HFFc6 (cell line): ENCODE data around the gene RHOB. TPM values are rescaled to one million over a fixed set of nuclear protein-coding genes. Genes with fewer than 3 reads are reported as not detected.

ENCODE experiments used
- DNase-seq: peaks from one replicate; pipeline ENCODE4 v3.0.0-alpha.2; 2018
- H3K27ac Mint-ChIP-seq: 2 replicates; pipeline ENCODE4 v1.8.0; 2020; ENCODE audit warnings: mild to moderate bottlenecking, mixed read lengths
- H3K27me3 Mint-ChIP-seq: 2 replicates; pipeline ENCODE4 v1.8.0; 2021; ENCODE audit warnings: mild to moderate bottlenecking, moderate library complexity, mixed read lengths; ENCODE audit not compliant: insufficient read depth
- H3K36me3 Mint-ChIP-seq: 2 replicates; pipeline ENCODE4 v1.8.0; 2021; ENCODE audit warnings: low read depth, mixed read lengths
- H3K4me1 Mint-ChIP-seq: 2 replicates; pipeline ENCODE4 v1.8.0; 2020; ENCODE audit warnings: low read depth, mixed read lengths
- H3K4me3 Mint-ChIP-seq: 2 replicates; pipeline ENCODE4 v1.8.0; 2020; ENCODE audit warnings: mild to moderate bottlenecking, moderate library complexity, mixed read lengths
- H3K9me3 Mint-ChIP-seq: 2 replicates; pipeline ENCODE4 v1.8.0; 2020; ENCODE audit warnings: mild to moderate bottlenecking, mixed read lengths
- CTCF ChIP-seq: fragments of 200-600 bp; sonication (generic); IDR thresholded peaks from 2 replicates; pipeline ENCODE4 v1.5.0; 2021; ENCODE audit warnings: antibody characterized with exemption, mild to moderate bottlenecking
- total RNA-seq, 6 experiments: library from RNA; stranded (reverse); fragmentation: NEBNext Ultra II Directional; extraction: Animal tissue kit (Norgen Biotek cat#: 25700); gene quantifications; 2 replicates in 1 of 6; 3 replicates in 5 of 6; pipeline ENCODE4 v1.2.3, GENCODE V29; 2021

RHOB gene
- total RNA-seq, 6 experiments from 2014 or later = 128 to 146 (median 133) TPM

- H3K27ac Mint-ChIP-seq = no peak overlapping the region
- no peaks in the 10 kb centered on the region for H3K9me3 Mint-ChIP-seq
- no peak for TF ChIP-seq CTCF
- no peak overlapping the region for H3K4me3 Mint-ChIP-seq
- H3K36me3 Mint-ChIP-seq = no peaks in the 10 kb centered on the region
- peaks cover 25% of the 10 kb centered on the region for H3K4me1 Mint-ChIP-seq
- H3K27me3 Mint-ChIP-seq = peaks cover 8% of the 10 kb centered on the region
- DNase-seq = no peak
Measured at GRCh38 chr2:20401489-20401835, 45.4 kb upstream of the RHOB start.

- Mint-ChIP-seq H3K4me1 (peaks cover 9% of the 10 kb centered on the region), H3K27ac (no peak overlapping the region), H3K36me3 (peaks cover 4% of the 10 kb centered on the region), H3K27me3 (peaks cover 5% of the 10 kb centered on the region), H3K4me3 (no peak overlapping the region), H3K9me3 (peaks cover 16% of the 10 kb centered on the region)
- no peak for TF ChIP-seq CTCF
- no peak for DNase-seq
Measured at GRCh38 chr2:20403774-20404312, 43.0 kb upstream of the RHOB start.

- Mint-ChIP-seq H3K36me3 (peaks cover 15% of the 10 kb centered on the region), H3K27me3 (peaks cover 6% of the 10 kb centered on the region), H3K4me1 (no peaks in the 10 kb centered on the region), H3K27ac (no peak overlapping the region), H3K4me3 (no peak overlapping the region), H3K9me3 (peaks cover 27% of the 10 kb centered on the region)
- TF ChIP-seq CTCF = no peak
- DNase-seq = no peak
Measured at GRCh38 chr2:20404950-20405349, 41.9 kb upstream of the RHOB start.

GRCh38 chr2:20409039-20409438, 37.8 kb upstream of the RHOB start:
- Mint-ChIP-seq H3K27ac (no peak overlapping the region), H3K4me1 (no peaks in the 10 kb centered on the region), H3K36me3 (peaks cover 17% of the 10 kb centered on the region), H3K27me3 (peaks cover 12% of the 10 kb centered on the region), H3K9me3 (peaks cover 29% of the 10 kb centered on the region), H3K4me3 (no peak overlapping the region)
- no peak for DNase-seq
- no peak for TF ChIP-seq CTCF

GRCh38 chr2:20410556-20411277, 36.2 kb upstream of the RHOB start:
- 0 out of 2 replicates have a peak, but pooled peaks cover 4% of the 10 kb centered on the region for H3K4me1 Mint-ChIP-seq
- H3K4me3 Mint-ChIP-seq = no peak overlapping the region
- H3K27ac Mint-ChIP-seq = no peak overlapping the region
- H3K27me3 Mint-ChIP-seq = peaks cover 12% of the 10 kb centered on the region
- peaks cover 29% of the 10 kb centered on the region for H3K9me3 Mint-ChIP-seq
- TF ChIP-seq CTCF = no peak
- DNase-seq = no peak
- H3K36me3 Mint-ChIP-seq = peaks cover 17% of the 10 kb centered on the region
